Fibroblast of skin of right biceps (primary cell): ENCODE data around the gene SOST.
"Not testable (repeated sequence)": the region's sequence is repeated elsewhere in the genome, so short reads cannot be mapped to it uniquely, and the experiment has no call there.

ENCODE experiments used
- DNase-seq: peaks from one replicate; pipeline ENCODE4 v3.0.0-alpha.2; 2013

The SOST gene

DNA sequence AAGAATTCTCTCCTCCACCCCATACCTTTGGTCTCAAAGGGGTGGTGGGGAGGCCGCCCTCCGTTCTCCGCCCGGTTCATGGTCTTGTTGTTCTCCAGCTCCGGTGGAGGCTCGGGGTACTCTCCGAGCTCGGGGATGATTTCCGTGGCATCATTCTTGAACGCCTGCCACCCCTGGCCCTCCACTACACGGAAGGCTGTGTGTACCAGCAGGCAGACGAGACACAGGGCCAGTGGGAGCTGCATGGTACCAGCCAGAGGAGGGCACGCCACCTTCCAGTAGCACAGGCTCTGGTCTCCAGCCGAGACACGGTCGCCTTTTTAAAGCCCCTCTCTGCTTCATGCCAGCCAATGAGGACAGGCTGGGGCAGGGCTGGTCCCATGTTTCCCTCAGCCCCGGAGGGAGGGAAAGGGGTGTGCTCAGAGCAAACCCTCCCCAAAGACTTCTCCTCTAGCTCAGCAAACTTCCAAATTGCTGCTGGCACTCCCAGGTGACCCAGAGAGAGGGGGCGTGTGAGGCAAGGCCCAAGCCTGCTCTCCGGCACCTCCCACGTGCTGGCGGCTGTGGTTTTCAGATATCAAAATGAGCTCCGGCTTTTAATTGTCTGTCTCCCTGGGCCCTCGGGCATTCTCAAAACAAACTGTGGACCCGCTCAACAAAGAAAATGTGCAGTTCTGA lies at the start of gene SOST:
Gene SOST, minus strand, starts transcription at position 295 of the 678 bp plus-strand sequence. Its CDS starts 50 bp downstream, at position 245.
- no peak for DNase-seq

DNA sequence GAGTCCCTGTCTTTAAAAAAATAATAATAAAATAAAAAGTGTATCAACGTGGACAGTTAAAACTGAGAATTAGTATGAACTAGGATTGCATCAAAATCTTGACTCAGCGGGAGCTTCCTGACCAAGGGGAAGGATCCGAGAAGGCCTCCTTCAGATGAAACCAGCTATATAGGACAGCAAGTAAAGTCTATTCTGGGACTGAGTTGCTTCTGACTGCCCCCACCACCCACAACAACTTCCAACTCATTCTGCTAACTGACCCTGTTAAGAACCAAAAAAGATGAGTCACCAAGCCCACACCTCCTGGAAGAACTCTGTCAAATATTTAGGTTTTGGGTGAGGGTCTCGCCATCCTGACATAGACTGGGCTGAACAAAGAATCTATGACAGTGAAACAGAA lies 49.5 kb upstream of the SOST start:
- no peak for DNase-seq

DNA sequence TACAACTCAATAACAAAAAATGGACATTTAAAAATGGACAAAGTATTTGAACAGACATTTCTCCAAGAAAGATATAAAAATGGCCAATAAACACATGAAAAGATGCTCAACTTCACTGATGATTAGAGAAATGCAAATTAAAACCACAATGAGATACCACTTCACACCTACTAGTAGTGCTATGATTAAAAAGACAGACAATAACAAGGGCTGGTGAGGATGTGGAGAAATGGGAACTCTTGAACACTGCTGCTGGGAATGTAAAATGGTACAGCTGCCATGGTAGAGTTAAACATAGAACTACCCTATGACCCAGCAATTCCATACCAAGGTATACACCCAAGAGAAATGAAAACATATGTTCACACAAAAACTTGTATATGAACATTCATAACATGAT lies 46.5 kb upstream of the SOST start:
- no peak for DNase-seq

DNA sequence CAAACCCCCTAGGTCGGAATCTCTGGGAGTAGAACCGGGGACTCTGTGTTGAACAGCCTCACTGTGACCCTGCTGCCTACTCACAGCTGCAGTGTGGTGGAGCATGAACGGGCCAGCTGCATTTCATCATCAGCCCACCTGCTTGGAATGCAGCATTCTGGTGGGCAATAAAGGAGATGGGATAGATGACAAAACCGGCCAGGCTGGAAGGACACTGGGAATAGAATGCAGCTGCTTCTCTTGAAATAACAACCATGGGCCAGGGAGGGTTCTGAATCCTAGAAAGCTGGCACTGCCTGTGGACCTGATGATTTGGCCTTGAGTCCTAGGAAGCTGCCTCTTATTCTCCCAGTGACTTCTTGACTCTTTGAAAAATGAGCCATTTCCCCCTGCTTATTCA lies 45.2 kb upstream of the SOST start:
- no peak for DNase-seq

DNA sequence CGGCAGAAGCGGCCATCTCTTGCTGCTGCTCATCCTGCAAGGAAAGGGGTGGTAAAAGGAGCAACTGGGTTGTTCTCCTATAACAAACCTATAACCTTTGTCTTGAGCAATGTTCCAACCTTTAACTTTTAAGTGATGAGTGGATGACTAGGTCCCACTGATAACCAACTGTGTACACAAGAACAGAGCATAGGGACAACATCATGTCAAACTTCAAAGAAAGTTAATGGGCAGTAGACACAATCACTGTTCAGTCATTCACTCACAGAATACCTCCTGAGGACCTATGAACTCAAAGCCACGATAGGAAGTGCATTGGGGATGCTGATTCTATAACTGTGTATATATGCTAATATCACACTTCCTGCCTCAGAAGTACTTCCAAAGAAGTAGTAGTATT lies 43.3 kb upstream of the SOST start:
- no peak for DNase-seq

DNA sequence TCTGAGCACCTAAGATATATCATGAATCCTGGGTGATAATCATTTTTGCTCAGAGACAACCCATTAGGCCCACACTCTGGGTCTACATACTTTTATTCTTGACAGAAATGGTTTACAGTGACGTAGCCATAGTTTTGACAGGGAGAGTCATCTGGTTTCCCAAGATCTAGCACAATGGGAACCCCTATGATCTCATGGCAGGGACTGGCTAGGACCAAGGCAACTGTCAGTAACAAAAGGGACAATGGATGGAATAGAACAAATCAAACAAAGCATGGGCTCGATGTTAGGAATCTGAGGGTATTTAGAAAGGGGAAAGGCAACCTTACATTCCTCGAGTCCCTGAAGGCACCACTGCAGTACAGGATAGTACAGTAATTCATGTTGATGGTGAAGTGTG lies 42.1 kb upstream of the SOST start:
- no peak for DNase-seq

DNA sequence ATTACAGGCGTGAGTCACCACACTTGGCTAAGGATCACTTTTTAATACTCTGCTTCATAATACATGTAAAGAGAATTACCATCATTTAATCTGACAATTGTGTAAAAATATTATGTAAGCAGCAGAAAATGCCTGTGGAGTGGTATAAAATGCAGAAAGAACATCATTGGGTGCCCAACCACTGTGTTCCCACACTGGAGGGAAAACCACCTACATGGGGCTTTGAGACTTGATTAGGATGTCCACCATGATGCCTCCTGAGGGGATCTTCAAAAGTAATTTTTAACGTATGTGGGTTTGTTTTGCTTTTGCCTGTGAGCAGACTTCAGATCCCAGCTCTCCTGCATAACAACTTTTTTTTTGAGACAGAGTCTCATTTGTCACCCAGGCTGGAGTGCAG lies 40.5 kb upstream of the SOST start:
- DNase-seq, result no peak

DNA sequence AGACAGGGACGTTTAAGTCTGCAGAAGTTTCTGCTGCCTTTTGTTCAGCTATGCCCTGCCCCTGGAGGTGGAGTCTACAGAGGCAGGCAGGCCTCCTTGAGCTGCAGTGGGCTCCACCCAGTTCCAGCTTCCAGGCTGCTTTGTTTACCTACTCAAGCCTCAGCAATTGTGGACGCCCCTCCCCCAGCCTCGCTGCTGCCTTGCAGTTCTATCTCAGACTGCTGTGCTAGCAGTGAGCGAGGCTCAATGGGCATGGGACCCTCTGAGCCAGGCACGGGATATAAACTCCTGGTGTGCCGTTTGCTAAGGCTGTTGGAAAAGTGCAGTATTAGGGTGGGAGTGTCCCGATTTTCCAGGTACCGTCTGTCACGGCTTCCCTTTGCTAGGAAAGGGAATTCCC lies 39.4 kb upstream of the SOST start:
- DNase-seq, result not testable (repeated sequence)

DNA sequence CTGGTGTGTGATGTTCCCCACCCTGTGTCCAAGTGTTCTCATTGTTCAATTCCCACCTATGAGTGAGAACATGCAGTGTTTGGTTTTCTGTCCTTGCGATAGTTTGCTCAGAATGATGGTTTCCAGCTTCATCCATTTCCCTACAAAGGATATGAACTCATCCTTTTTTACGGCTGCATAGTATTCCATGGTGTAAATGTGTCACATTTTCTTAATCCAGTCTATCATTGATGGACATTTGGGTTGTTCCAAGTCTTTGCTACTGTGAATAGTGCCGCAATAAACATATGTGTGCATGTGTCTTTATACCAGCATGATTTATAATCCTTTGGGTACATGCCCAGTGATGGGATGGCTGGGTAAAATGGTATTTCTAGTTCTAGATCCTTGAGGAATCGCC lies 34.1 kb upstream of the SOST start:
- DNase-seq, result not testable (repeated sequence)

DNA sequence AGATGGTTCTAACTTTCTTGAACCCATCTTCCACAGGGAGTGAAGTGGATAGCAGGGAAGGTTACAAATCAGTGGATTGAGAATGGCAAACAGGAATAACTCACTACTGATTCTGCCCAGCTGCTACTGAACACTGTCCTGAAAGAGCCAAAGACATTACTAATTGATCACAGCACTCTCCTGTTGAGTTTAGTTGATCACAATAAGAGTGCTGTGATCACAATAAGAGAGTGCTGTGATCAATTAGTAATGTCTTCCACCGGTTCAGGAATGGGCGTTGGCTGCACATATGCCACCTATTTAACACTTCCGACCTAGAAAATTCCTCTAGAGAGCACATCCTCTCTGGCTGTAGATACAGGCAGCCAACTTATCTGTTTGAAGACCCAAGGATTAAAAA lies 33.0 kb upstream of the SOST start:
- peak; percentile 45 for DNase-seq

DNA sequence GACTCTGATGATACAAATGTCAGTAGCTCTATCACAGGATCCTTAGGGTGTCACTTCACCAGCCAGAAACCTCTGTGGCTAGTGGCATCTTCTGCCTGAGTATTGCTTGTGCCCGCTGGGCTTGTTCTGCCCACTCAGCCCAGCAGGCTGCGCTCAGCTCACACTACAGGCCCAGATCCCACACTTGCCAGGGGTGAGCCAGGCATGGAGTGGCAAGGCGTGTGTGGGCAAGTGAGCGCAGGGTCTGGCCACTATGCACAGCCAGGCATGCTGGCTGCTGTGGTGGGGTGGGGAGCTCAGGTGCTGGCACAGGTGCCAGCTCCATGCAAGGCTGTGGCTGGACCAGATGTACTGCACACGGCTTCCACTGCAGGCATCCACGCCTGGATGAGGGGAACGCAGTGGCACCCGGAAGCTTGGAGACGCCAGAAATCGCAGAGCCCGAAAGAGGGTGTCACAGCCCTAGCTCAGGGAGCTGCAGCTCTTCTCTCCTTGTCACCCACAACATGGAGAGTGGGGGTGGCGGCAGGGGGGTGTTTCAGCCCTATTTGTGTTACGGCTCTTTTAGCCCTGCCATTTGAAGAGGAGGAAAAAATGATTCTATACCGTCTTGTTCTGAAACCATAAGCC lies 31.8 kb upstream of the SOST start:
- DNase-seq, result no peak

DNA sequence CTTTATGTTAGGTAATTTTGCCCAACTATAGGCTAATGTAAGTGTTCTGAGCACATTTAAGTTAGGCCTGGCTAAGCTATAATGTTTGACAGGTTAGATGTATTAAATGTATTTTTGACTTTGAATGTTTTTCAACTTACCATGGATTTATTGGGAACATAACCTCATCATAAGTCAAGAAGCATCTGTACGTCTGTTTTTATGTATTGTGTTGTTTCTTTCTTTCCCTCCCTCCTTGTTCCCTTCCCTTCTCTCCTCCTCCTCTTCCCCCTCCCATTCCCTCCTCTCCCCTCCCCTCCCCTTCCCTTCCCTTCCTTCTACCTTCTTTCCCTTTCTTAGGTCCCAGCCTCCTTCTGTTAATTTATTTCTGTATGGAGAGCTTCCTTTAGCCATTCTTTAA lies 30.9 kb upstream of the SOST start:
- DNase-seq, result no peak

DNA sequence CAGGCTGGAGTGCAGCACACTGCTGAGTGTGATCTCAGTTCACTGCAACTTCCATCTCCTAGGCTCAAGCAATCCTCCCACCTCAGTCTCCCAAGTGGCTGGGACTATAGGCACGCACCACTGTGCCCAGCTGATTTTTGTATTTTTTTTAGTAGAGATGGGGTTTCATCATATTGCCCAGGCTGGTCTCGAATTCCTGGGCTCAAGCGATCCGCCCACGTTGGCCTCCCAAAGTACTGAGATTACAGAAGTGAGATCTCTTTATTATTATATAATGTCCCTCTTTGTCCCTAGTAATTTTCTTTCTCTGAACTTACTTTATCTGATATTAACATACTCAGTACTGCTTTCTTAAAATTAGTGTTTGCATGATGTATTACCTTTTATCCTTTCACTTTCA lies 29.9 kb upstream of the SOST start:
- DNase-seq, result no peak

DNA sequence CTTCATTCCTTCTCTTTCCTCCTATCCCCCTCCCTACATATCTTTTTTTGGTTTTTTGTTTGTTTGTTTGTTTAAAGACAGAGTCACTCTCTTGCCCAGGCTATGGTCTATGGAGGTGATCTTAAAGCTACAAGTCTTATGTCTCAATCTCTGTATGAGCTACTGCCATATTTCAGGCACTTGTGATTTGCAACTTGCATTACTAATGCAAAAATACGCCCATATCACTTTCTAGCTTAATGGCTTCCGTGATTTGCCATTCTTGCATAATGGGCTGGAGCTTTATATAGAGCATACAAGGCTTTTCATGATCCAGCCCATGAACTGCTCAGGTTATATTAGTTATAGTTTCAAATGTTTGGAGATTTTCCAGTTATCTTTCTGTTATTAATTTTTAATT lies 29.1 kb upstream of the SOST start:
- no peak for DNase-seq

DNA sequence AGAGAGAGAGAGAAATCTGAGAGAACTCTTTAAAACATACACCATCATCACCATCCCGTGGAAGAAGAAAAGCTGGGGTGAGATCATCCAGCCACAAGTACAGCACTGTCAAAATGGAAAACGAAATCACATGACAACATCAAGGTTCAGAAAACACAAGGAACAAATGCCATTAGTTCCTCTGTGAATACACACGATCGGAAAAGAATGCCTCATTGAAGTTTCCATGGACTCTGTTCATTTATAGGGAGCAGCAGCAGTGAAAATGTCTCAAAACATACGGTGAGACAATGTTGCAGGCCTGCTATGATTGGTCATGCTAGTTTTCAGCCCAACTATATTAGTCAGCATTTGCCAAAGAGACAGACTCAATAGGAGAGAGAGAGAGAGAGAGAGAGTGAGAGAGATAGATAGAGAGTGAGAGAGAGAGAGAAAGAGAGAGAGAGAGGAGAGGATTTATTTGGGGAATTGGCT lies 26.1 kb upstream of the SOST start:
- DNase-seq, result peak; percentile 82

DNA sequence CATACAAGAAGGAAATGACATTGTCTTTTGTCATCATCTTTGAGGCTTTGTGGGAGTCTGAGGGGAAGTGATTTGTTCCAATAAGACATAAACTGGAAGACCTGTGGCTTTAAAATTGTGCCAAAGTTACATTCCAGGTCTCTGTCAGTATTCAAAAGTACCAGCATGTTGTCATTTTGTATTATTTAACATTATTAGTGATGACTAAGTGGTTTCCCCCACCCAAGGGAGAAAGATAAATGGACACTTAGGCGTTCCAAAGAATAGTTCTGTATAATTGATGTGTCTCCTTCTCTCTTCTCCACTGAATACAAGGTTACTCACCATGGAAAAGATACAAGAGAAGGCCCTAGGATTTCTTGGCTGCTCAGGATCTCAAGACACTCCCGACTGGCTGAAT lies 25.5 kb upstream of the SOST start:
- DNase-seq, result peak; percentile 95

DNA sequence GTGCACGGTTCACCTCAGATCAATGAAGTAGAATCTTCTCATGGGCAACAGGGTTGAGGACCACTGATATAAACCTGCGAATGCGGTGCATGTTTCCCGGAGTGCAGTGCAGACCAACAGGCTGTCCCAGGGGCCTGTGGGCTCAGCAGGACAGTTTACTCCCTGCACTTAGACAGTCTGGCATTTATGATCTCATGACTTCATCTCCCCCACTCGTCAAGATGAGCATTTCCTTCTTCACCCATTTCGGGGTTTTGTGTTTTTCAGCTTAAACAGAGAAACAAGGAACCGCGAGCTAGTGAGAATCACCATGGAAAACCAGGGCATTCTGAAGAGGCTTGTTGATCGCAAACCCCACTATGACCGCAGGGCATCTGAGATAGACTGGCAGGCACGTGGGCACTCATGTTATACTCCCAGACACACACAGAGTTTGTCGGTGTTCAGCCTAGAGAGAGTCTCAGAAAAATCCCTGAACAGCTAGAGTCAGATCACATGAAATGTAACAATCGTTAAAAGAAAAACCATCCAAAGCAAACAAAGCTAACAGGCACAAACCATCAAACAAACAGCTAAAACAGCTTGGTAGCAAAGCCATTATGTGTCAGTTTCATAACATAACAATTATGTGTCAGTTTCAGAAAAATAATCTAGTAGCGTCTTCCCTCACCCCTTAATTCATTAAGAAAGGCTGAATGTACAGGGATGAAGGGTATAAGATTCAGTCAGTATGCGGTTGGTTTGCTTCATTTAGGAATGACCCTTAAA lies 24.5 kb upstream of the SOST start:
- no peak for DNase-seq

DNA sequence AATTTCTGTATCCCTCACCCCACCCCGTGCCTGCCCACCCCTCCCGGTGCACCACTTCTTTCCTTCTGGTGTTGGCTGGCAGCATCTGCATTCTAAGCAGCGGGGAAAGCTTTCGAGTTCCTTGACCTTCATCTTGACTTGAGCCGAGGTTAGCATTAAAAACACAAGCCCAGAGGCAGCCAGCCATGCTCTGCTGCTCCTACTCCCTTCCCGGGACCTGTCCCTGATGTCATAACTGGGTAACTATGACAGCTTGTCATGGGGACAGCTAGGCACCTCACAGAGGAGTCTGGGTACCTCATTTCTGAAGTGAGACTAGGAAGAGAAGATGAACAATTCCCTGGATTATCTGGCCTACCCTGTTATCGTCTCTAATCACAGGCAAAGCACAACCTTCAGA lies 21.5 kb upstream of the SOST start, which contains the start of gene CFAP97D1:
Gene CFAP97D1, plus strand, starts transcription at position 301 of the 400 bp plus-strand sequence. Its CDS starts 28 bp downstream, at position 329.
- DNase-seq, result no peak

DNA sequence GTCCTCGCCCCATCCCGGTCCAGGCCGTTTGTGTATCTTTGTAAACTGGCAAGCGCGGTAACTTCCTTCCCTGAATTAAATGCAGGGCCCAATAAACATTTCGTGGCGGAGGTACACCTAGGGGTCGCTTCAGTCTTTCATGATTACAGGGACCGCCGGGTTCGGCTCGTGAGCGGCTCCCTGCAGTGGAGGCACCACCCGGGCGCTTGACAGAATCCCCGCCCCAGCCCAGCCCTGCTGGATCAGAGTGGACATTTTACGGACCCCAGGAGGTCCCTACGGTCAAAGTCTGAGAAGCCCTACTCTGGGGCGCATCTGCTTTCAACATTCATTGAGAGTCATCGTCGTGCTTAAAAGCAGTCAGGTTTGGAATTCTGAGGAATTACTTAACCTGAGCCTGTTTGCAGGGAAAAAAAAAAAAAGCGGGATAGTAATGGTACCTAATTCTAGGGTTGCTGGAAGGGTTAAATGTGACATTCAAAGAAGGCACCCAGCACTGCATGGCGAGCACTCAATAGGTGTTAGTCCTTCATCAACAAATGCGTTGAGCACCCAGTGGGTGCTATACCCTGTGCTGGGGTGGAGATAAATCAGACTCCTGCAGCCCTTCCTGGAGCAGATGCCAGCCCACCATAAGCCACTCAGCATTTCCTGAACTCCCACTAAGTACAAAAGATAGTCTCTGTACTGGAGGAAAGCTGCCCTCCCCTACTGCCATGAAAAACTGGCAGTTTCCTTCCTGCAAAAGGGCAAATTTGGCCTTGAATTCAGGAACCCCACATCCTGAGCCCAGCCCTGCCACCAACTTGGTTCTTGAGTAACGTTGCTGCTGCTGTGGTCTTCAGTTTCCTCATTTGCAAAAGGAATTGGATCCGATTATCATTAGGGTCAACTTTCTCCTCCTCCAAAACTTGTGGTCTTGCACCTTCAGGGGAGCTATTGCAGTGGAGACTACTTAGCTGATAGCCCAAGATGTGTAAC lies 20.8 kb upstream of the SOST start:
- peak; percentile 20 for DNase-seq

DNA sequence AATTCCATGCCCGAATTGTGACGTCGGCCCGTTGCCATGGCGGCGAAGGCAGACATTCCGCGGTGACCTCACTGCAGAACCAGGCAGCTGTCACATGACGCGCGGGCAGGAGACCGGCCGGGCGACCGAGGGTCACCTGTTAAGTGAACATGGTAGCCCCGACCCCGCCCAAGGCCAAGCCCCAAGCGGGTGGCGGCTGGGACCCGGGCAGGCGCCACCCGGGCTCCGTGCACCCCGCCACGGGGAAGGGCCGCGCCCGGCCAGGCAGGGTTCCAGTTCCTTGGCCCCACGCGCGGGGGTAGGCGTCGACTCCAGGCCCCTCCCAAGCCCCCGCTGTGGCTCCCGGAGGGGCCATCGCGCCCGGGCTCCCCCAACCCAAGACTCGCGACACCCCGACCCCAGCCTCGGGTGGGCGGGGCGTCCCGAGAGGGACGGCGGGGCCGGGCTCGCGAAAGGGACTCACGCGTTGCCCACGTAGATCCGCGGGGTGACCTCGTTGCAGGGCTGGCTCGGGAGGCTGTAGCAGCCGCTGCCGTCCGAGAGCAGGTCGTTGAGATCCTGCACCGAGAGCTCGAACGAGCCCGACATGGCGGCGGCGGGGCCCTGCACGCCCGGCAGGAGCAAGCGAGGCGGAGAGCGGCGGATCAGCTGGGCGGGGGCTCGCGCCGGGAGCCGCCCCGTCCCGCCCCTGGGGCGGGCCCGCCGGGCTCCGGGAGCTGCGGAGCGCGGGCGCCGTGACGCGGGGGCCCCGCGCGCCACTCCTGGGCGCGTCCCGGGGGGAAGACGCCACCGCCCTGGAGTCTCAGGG lies 19.9 kb upstream of the SOST start, which contains the start of gene DUSP3:
Gene DUSP3, minus strand, starts transcription at position 641 of the 808 bp plus-strand sequence. Its CDS starts 53 bp downstream, at position 588.
- DNase-seq, result peak; percentile 87
